ENCODE data around the gene SUFU.

DNA sequence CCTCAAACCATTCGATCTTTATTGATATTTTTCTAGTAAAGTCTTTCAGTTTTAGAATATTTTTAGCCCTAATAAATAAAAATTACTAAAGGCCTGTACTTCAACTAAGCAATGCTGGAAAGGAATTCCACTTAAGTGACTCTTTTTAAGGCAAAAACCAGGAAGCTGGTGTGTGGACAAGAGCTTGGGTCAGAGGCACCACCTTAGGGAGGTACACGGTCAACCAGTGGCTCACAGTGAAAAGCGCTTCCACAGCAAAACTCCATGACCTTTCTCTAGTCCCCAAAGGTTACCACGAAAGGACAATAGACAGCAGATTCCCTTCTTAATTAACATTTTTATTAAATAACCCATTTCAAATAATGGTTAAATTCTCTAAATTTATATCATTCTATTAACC, 179.2 kb downstream of the SUFU start:
- no peak for TF ChIP-seq CTCF (IDR thresholded peaks at IDR 0.05)
- TF ChIP-seq EP300 (IDR thresholded peaks at IDR 0.05), result no peak
